NT2/D1 (cell line): ENCODE data around the gene MCRIP2.

Experiments
- SUZ12 ChIP-seq: IDR thresholded peaks from 2 replicates; pipeline ENCODE4 v1.6.1; 2011; ENCODE audit not compliant: insufficient read length, insufficient read depth; ENCODE audit errors: extremely low read depth
- YY1 ChIP-seq: IDR thresholded peaks from 2 replicates; pipeline ENCODE4 v1.6.1; 2011; ENCODE audit not compliant: insufficient read length, insufficient read depth
- ZNF274 ChIP-seq: IDR thresholded peaks from 2 replicates; pipeline ENCODE4 v1.6.1; 2011; ENCODE audit warnings: mild to moderate bottlenecking, low read depth, low read length

DNA sequence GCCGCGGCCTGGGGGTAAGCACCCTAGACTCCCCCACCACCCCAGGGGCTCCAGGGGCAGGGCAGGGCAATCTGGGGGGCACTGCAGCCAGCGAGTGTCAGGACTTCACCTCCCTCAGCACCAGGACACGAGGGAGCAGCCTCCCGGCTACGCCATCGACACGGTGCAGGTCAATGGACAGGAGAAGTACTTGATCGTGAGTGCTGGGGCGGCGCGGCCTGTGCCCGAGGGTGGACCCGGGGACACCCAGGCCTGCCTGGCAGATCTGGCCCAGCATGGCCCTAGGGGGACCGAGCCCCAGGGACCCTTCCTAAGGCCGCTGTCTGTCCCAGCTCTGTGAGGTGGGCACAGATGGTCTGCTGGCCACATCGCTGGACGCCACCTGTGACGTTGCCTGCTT lies 30.7 kb downstream of the MCRIP2 start:
- no peak for TF ChIP-seq YY1
- no peak for TF ChIP-seq SUZ12
- TF ChIP-seq ZNF274 = no peak
